ENCODE measurements around the gene COL7A1.

Gene COL7A1

DNA sequence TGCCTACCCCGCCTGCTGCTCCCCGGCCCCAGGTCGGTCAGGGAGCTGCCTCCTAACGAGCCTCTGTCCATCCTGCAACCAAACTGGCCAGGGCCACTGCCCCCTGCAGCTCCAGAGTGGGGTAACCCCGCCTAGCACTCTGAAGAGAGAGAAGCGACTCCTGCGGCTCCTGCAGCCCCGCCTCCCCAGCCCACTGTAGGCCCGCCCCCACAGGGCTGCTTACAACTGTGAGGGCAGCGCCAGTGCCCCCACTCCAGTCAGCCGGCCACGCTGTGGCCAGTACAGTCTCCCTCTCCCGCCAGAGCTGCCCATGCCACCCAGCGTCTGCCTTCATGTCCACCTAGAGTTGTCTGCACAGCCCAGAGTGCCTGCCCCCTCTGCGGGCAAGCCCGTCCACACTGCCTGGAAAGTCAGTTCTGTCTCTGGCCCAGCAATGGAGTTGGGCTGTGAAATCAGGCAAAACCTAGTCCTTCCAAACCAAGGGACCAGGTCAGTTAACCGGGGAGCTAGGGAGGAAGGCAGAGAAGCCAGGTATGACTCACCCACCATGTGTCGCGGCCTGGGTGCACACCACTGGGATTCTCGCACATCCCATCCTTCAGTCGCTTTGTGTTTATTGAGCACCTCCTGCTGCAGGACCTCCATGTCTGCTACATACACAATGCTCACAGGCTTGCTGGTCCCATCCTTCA, 33.9 kb downstream of the COL7A1 start:
- TF ChIP-seq, protein P1, sequence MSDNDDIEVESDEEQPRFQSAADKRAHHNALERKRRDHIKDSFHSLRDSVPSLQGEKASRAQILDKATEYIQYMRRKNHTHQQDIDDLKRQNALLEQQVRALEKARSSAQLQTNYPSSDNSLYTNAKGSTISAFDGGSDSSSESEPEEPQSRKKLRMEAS (IDR thresholded peaks at IDR 0.05): 0 out of 2 replicates have a peak, but pooled peaks have one; percentile 22
- no peak for TF ChIP-seq NFIC (IDR thresholded peaks at IDR 0.05)
- no peak for TF ChIP-seq TCF12 (IDR thresholded peaks at IDR 0.05; ENCODE audit: low read depth)

DNA sequence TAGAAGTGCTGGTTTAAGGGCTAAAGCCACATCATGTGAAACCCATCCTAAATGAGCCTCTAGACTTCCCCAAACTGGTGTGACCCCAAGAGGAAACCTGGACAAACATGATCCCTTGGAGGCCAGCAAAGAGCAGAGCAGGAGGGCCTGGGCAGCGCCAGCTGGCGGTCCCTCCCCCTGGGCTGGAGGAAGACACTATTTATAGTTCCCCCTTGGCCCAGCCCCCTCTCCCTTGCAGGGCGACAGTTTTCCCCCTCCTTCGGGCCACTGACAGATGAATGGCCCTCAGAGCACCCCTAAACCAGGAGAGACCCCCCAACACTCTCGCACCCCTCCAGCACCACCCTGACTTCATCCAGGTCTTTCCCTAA, 34.5 kb downstream of the COL7A1 start:
- TF ChIP-seq CEBPB (IDR thresholded peaks at IDR 0.05): no peak

DNA sequence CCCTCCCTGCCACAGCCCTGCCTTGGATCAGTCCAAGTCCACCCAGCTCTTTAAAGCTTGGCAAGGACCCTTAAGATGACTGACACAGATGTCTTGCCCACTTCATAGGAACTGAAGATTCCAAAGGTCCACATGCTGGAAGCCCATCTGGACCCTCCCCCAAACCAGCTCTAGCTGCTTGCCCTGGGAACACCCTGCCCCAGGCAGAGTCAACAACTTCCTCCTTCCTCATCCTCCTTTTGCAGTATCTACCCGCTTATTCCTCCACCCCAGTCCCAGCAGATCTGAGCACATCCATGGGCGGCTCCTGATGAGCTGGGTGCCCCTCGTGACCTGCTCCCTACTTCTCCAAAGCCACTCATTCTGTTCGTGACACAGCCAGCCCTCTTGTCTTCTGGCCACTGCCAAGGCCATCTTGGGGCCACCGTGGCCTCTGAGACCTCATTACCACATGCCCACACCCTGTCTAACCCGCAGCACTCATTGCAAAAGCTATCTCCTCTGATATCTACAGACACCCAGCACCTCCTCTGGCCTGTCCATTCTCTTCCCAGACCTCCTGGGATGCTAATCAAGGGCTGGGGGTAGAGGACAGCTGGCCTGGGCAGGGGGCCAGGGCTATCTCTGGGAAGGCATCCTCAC, 36.5 kb downstream of the COL7A1 start:
- TF ChIP-seq FOXM1 (IDR thresholded peaks at IDR 0.05; ENCODE audit: borderline replicate concordance, low read depth): no peak
- TF ChIP-seq EGR1 (IDR thresholded peaks at IDR 0.05): no peak
- no peak for TF ChIP-seq TEAD4 (IDR thresholded peaks at IDR 0.05)
- no peak for TF ChIP-seq EP300 (IDR thresholded peaks at IDR 0.05; ENCODE audit: borderline replicate concordance)
- TF ChIP-seq, protein P2, sequence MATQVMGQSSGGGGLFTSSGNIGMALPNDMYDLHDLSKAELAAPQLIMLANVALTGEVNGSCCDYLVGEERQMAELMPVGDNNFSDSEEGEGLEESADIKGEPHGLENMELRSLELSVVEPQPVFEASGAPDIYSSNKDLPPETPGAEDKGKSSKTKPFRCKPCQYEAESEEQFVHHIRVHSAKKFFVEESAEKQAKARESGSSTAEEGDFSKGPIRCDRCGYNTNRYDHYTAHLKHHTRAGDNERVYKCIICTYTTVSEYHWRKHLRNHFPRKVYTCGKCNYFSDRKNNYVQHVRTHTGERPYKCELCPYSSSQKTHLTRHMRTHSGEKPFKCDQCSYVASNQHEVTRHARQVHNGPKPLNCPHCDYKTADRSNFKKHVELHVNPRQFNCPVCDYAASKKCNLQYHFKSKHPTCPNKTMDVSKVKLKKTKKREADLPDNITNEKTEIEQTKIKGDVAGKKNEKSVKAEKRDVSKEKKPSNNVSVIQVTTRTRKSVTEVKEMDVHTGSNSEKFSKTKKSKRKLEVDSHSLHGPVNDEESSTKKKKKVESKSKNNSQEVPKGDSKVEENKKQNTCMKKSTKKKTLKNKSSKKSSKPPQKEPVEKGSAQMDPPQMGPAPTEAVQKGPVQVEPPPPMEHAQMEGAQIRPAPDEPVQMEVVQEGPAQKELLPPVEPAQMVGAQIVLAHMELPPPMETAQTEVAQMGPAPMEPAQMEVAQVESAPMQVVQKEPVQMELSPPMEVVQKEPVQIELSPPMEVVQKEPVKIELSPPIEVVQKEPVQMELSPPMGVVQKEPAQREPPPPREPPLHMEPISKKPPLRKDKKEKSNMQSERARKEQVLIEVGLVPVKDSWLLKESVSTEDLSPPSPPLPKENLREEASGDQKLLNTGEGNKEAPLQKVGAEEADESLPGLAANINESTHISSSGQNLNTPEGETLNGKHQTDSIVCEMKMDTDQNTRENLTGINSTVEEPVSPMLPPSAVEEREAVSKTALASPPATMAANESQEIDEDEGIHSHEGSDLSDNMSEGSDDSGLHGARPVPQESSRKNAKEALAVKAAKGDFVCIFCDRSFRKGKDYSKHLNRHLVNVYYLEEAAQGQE (IDR thresholded peaks at IDR 0.05; ENCODE audit: low read depth): no peak
- TF ChIP-seq, protein P3, sequence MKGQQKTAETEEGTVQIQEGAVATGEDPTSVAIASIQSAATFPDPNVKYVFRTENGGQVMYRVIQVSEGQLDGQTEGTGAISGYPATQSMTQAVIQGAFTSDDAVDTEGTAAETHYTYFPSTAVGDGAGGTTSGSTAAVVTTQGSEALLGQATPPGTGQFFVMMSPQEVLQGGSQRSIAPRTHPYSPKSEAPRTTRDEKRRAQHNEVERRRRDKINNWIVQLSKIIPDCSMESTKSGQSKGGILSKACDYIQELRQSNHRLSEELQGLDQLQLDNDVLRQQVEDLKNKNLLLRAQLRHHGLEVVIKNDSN (IDR thresholded peaks at IDR 0.05): no peak
- TF ChIP-seq, protein P1 (IDR thresholded peaks at IDR 0.05): no peak
- no peak for TF ChIP-seq CEBPB (IDR thresholded peaks at IDR 0.05)
- no peak for TF ChIP-seq ZBTB7A (IDR thresholded peaks at IDR 0.05; ENCODE audit: low read depth)
- no peak for TF ChIP-seq YY1 (IDR thresholded peaks at IDR 0.05; ENCODE audit: low read depth)
- no peak for TF ChIP-seq CREB1 (IDR thresholded peaks at IDR 0.05; ENCODE audit: low read depth)
- TF ChIP-seq NFIC (IDR thresholded peaks at IDR 0.05): no peak
- no peak for TF ChIP-seq TAF1 (IDR thresholded peaks at IDR 0.05; ENCODE audit: low read depth)
- no peak for TF ChIP-seq RAD21 (IDR thresholded peaks at IDR 0.05; ENCODE audit: low read depth)
- no peak for TF ChIP-seq TCF12 (IDR thresholded peaks at IDR 0.05; ENCODE audit: low read depth)

DNA sequence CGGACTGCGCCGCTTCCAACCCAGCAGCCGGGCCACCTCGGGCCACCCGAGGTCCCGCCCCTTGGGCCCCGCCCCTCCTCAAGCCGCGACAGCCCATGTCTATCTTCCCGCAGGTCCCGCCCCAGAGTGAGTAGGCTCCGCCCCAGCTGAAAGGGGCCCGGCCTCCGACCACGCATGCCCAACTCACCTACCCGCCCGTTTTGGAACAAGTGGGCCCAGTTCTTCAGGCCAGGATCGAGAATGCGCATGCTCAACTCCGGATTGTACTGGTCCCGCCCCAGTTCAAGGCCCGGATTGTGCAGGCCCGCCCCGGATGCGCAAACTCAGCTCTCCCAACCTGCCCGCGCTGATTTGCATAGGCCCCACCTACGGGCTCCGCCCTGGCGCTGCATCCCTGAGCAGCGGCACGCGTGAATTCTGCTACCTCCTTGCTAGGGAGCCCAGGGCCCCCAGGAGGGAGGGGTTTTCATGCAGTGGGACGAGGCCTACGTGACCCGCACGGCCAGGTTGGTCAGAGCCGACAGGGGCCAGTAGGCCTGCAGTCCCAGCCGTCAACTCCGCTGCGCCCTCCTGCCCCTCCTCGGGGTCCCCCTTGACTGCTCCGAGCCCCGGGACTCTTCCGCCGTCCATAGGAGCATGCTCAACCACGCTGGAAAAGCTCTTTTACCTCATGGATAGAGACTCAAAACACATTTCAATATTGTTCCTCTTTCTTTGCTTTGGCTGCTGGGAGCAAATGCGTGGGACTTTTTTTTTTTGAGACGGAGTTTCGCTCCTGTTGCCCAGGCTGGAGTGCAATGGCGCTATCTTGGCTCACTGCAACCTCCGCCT, 38.1 kb downstream of the COL7A1 start, which contains the start of gene PFKFB4:
Gene PFKFB4 (minus strand): TSS at position 8 of the 831 bp plus-strand sequence. CDS start 26 bp downstream, outside the sequence.
- TF ChIP-seq, protein P3 (IDR thresholded peaks at IDR 0.05): no peak
- TF ChIP-seq YY1 (IDR thresholded peaks at IDR 0.05; ENCODE audit: low read depth): no peak
- TF ChIP-seq TCF12 (IDR thresholded peaks at IDR 0.05; ENCODE audit: low read depth): peak; percentile 30; the same call in 1 of the 2 replicates
- TF ChIP-seq TEAD4 (IDR thresholded peaks at IDR 0.05): no peak
- TF ChIP-seq RAD21 (IDR thresholded peaks at IDR 0.05; ENCODE audit: low read depth): no peak
- no peak for TF ChIP-seq EP300 (IDR thresholded peaks at IDR 0.05; ENCODE audit: borderline replicate concordance)
- TF ChIP-seq CEBPB (IDR thresholded peaks at IDR 0.05): no peak
- TF ChIP-seq CREB1 (IDR thresholded peaks at IDR 0.05; ENCODE audit: low read depth): no peak
- TF ChIP-seq TAF1 (IDR thresholded peaks at IDR 0.05; ENCODE audit: low read depth): 0 out of 2 replicates have a peak, but pooled peaks have one; percentile 17
- TF ChIP-seq EGR1 (IDR thresholded peaks at IDR 0.05): no peak
- TF ChIP-seq, protein P2 (IDR thresholded peaks at IDR 0.05; ENCODE audit: low read depth): no peak
- TF ChIP-seq FOXM1 (IDR thresholded peaks at IDR 0.05; ENCODE audit: borderline replicate concordance, low read depth): no peak
- TF ChIP-seq, protein P1 (IDR thresholded peaks at IDR 0.05): peak; percentile 77
- no peak for TF ChIP-seq NFIC (IDR thresholded peaks at IDR 0.05)
- no peak for TF ChIP-seq ZBTB7A (IDR thresholded peaks at IDR 0.05; ENCODE audit: low read depth)
